Endothelial cell of umbilical vein (primary cell): ENCODE measurements around the gene B2M. TPM values are rescaled to one million over a fixed set of nuclear protein-coding genes. Genes with fewer than 3 reads are reported as not detected.
"Not testable (repeated sequence)": the region's sequence is repeated elsewhere in the genome, so short reads cannot be mapped to it uniquely, and the experiment has no call there.

Experiments
- BruUV-seq: library from RNA; stranded (reverse); fragments of 400-500 nt; replicated peaks from 2 replicates; lab custom pipeline; 2021; lab: Mats Ljungman, UMichigan
- CTCF ChIA-PET: fragments of 300-600, 350-600 bp; sonication (Branson Sonifier 250); formaldehyde crosslinking; loops from one replicate; lab custom pipeline; 2021; ENCODE audit warnings: antibody characterized with exemption, inconsistent platforms; lab: Charles Lee
- POLR2A ChIA-PET: fragments of 300-600, 350-600 bp; sonication (Branson Sonifier 250); formaldehyde crosslinking; loops from one replicate; lab custom pipeline; 2021; ENCODE audit warnings: antibody characterized with exemption, inconsistent platforms; lab: Charles Lee
- DNase-seq: peaks from one replicate; pipeline ENCODE4 v3.0.0-alpha.2; 2011; ENCODE audit warnings: low read depth, low spot score
- FAIRE-seq: peaks from 2 replicates; lab custom pipeline; 2011; peaks lifted over from hg19 to GRCh38; lab: Jason Lieb, UNC
- H2AFZ ChIP-seq: 2 replicates; pipeline ENCODE4 v1.6.0; 2012; ENCODE audit warnings: low read depth, low read length, control low read depth, inconsistent platforms
- H3K27ac ChIP-seq: 2 replicates; pipeline ENCODE4 v1.5.1; 2011; ENCODE audit warnings: low read depth, mild to moderate bottlenecking, control low read depth, low read length, moderate library complexity; ENCODE audit not compliant: insufficient read depth
- H3K27me3 ChIP-seq, 2 experiments: 2 replicates each; pipeline versions ENCODE4 v1.6.0 to v1.6.1; 2011; ENCODE audit warnings: low read length in 2 of 2, mixed read lengths in 1 of 2; ENCODE audit not compliant: control insufficient read depth in 2 of 2, insufficient read depth in 2 of 2
- H3K36me3 ChIP-seq, 2 experiments: 2 replicates in 1 of 2; 3 replicates in 1 of 2; pipeline ENCODE4 v1.5.1; 2011; ENCODE audit warnings: low read length in 2 of 2, mild to moderate bottlenecking in 1 of 2, moderate library complexity in 1 of 2; ENCODE audit not compliant: control insufficient read depth in 2 of 2, insufficient read depth in 2 of 2; ENCODE audit errors: extremely low read depth in 1 of 2
- H3K4me1 ChIP-seq: 3 replicates; pipeline ENCODE4 v1.5.1; 2011; ENCODE audit warnings: mild to moderate bottlenecking, low read length; ENCODE audit not compliant: control insufficient read depth, insufficient read depth; ENCODE audit errors: extremely low read depth
- H3K4me2 ChIP-seq: 2 replicates; pipeline ENCODE4 v1.6.1; 2011; ENCODE audit warnings: low read length, control low read depth, mixed read lengths; ENCODE audit not compliant: insufficient read depth
- H3K4me3 ChIP-seq, 3 experiments: fragments of 200-600 bp in 1 of 3; sonication (generic), shearing (Covaris generic) in 1 of 3; replicated peaks in 1 of 3; 2 replicates each; pipeline ENCODE4 v1.5.1; 2011 to 2016; ENCODE audit warnings: control low read depth in 3 of 3, low read length in 3 of 3, mild to moderate bottlenecking in 2 of 3, inconsistent platforms in 1 of 3, low read depth in 1 of 3, moderate library complexity in 1 of 3; ENCODE audit not compliant: insufficient read depth in 1 of 3
- H3K79me2 ChIP-seq: 2 replicates; pipeline ENCODE4 v1.6.0; 2012; ENCODE audit warnings: low read length, inconsistent platforms; ENCODE audit not compliant: control insufficient read depth, insufficient read depth
- H3K9ac ChIP-seq: replicated peaks from 2 replicates; pipeline ENCODE3; 2011; ENCODE audit warnings: low read length, control low read depth; ENCODE audit not compliant: insufficient read depth; ENCODE audit errors: extremely low read depth
- H3K9me1 ChIP-seq: replicated peaks from 3 replicates; pipeline ENCODE4 v1.6.0; 2011; ENCODE audit warnings: mild to moderate bottlenecking, low read length; ENCODE audit not compliant: control insufficient read depth, insufficient read depth; ENCODE audit errors: extremely low read depth
- H3K9me3 ChIP-seq: replicated peaks from 2 replicates; pipeline ENCODE4 v1.5.1; 2012; ENCODE audit warnings: low read length, inconsistent platforms; ENCODE audit not compliant: control insufficient read depth, insufficient read depth
- H4K20me1 ChIP-seq: replicated peaks from 2 replicates; pipeline ENCODE3; 2011; ENCODE audit warnings: mild to moderate bottlenecking, low read length; ENCODE audit not compliant: control insufficient read depth, insufficient read depth; ENCODE audit errors: extremely low read depth
- EZH2 ChIP-seq: IDR thresholded peaks from 2 replicates; pipeline ENCODE4 v1.6.1; 2012; ENCODE audit warnings: borderline replicate concordance, low read depth, mild to moderate bottlenecking, moderate library complexity, low read length, inconsistent platforms; ENCODE audit not compliant: severe bottlenecking
- FOS ChIP-seq: IDR thresholded peaks from 2 replicates; pipeline ENCODE4 v1.6.1; 2011; ENCODE audit warnings: mild to moderate bottlenecking, low read length, moderate library complexity, borderline replicate concordance; ENCODE audit not compliant: insufficient read depth
- GATA2 ChIP-seq: IDR thresholded peaks from 2 replicates; pipeline ENCODE4 v1.7.0; 2011; ENCODE audit warnings: low read depth, mild to moderate bottlenecking, moderate library complexity, mixed read lengths, low read length; ENCODE audit not compliant: insufficient read length, insufficient read depth
- JUN ChIP-seq: IDR thresholded peaks from 2 replicates; pipeline ENCODE4 v1.6.1; 2011; ENCODE audit warnings: borderline replicate concordance, low read depth; ENCODE audit not compliant: insufficient read length, insufficient read depth
- MYC ChIP-seq: IDR thresholded peaks from one replicate; pipeline ENCODE4 v1.6.1; 2011; ENCODE audit warnings: mild to moderate bottlenecking, low read depth, low read length
- POLR2A ChIP-seq: IDR thresholded peaks from 2 replicates; pipeline ENCODE4 v1.6.1; 2012; ENCODE audit warnings: low read depth, mild to moderate bottlenecking, control low read depth, low read length
- POLR2AphosphoS5 ChIP-seq: IDR thresholded peaks from 2 replicates; pipeline ENCODE4 v1.6.1; 2012; ENCODE audit warnings: low read depth, mild to moderate bottlenecking, control low read depth, low read length, moderate library complexity; ENCODE audit not compliant: insufficient read depth
- dilution Hi-C: fragments of 300-500 bp; cut with MboI; formaldehyde crosslinking; loops from one replicate; pipeline ENCODE4 v1.15.0; 2019; ENCODE audit warnings: low sequenced_read_pairs; ENCODE audit not compliant: extremely low pct_ligation_motif_present
- intact Hi-C: fragments of 100-400 bp; cut with micrococcal nuclease; formaldehyde crosslinking; loops from one replicate; pipeline ENCODE4 v1.10.0; 2022
- polyA plus RNA-seq, 4 experiments: library from polyadenylated mRNA; depleted of rRNA in 3 of 4; stranded (reverse) in 3 of 4; unstranded in 1 of 4; fragments of >200 nt; gene quantifications; 2 replicates each; pipeline versions ENCODE4 v1.2.1 to v1.2.3, GENCODE V29; 2011 to 2012; ENCODE audit warnings: missing spikeins in 1 of 4
- total RNA-seq: library from RNA; stranded (reverse); gene quantifications from 2 replicates; pipeline ENCODE4 v1.2.3, GENCODE V29; 2021
- TF ChIP-seq, protein P1 (sequence below): IDR thresholded peaks from 2 replicates; pipeline ENCODE4 v1.6.1; 2011; ENCODE audit not compliant: insufficient read depth, insufficient read length
- TF ChIP-seq, protein P2 (sequence below), 2 donors: IDR thresholded peaks; 1 replicate in 1 of 2; 2 replicates in 1 of 2; pipeline ENCODE4 v1.5.1; 2011; ENCODE audit warnings: low read length in 2 of 2, mild to moderate bottlenecking in 2 of 2, moderate library complexity in 2 of 2, control low read depth in 1 of 2, inconsistent platforms in 1 of 2, low read depth in 1 of 2; ENCODE audit not compliant: insufficient read depth in 1 of 2; ENCODE audit errors: extremely low read depth in 1 of 2

The B2M gene
- total and polyA plus RNA-seq, 2 donors (not counting 3 experiments of a cell fraction or from before 2014, with no cell fraction given) = 985 to 5,206 TPM

DNA sequence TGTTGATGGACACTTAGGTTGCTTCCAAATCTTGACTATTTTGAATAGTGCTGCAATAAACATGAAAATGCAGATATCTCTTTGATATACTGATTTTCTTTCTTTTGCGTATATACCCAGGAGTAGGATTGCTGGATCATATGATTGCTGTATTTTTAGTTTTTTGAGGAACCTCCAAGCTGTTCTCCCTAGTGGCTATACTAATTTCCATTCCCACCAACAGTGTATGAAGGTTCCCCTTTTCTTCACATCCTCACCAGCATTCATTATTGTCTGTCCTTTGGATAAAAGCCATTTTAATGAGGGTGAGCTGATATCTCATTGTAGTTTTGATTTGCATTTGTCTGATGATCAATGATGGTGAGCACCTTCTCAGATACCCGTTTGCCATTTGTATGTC, 12.7 kb upstream of the B2M start:
- no peak overlapping the region for H3K9ac ChIP-seq
- no peak overlapping the region for H2AFZ ChIP-seq
- DNase-seq = no peak
- H3K36me3 ChIP-seq = no peaks in the 10 kb centered on the region
- H3K9me3 ChIP-seq = no peaks in the 10 kb centered on the region
- H3K4me1 ChIP-seq = no peaks in the 10 kb centered on the region
- no peak overlapping the region for H3K4me3 ChIP-seq
- intact Hi-C loops (no loop called here), dilution Hi-C loops (no loop called here)
- peaks cover 13 to 38% of the 10 kb centered on the region in 2 experiments for H3K27me3 ChIP-seq
- no peaks in the 10 kb centered on the region for H3K79me2 ChIP-seq
- POLR2A ChIA-PET = no interaction called here
- no peak overlapping the region for H3K27ac ChIP-seq
- no peaks in the 10 kb centered on the region for H4K20me1 ChIP-seq
- no peak for FAIRE-seq
- CTCF ChIA-PET = interaction anchor here (0.8 kb wide), 1 partner anchor 17 kb away, joined by 3 read pairs; no protein-coding TSS in a partner anchor
- no peak for TF ChIP-seq GATA2
- no peak for TF ChIP-seq FOS
- TF ChIP-seq, protein P1, sequence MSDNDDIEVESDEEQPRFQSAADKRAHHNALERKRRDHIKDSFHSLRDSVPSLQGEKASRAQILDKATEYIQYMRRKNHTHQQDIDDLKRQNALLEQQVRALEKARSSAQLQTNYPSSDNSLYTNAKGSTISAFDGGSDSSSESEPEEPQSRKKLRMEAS = no peak
- TF ChIP-seq POLR2AphosphoS5 = no peak
- TF ChIP-seq, protein P2, sequence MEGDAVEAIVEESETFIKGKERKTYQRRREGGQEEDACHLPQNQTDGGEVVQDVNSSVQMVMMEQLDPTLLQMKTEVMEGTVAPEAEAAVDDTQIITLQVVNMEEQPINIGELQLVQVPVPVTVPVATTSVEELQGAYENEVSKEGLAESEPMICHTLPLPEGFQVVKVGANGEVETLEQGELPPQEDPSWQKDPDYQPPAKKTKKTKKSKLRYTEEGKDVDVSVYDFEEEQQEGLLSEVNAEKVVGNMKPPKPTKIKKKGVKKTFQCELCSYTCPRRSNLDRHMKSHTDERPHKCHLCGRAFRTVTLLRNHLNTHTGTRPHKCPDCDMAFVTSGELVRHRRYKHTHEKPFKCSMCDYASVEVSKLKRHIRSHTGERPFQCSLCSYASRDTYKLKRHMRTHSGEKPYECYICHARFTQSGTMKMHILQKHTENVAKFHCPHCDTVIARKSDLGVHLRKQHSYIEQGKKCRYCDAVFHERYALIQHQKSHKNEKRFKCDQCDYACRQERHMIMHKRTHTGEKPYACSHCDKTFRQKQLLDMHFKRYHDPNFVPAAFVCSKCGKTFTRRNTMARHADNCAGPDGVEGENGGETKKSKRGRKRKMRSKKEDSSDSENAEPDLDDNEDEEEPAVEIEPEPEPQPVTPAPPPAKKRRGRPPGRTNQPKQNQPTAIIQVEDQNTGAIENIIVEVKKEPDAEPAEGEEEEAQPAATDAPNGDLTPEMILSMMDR (IDR thresholded peaks at IDR 0.05; ENCODE audit: extremely low read depth in 1 of 2, insufficient read depth in 1 of 2, low read depth in 1 of 2, low read length in 2 of 2) = no peak
- no peak for TF ChIP-seq EZH2
- no peak for TF ChIP-seq POLR2A
- TF ChIP-seq JUN = no peak
- no peak for TF ChIP-seq MYC
- no TSS peak for BruUV-seq
- no peaks in the 10 kb centered on the region for H3K9me1 ChIP-seq
- no peak overlapping the region for H3K4me2 ChIP-seq

DNA sequence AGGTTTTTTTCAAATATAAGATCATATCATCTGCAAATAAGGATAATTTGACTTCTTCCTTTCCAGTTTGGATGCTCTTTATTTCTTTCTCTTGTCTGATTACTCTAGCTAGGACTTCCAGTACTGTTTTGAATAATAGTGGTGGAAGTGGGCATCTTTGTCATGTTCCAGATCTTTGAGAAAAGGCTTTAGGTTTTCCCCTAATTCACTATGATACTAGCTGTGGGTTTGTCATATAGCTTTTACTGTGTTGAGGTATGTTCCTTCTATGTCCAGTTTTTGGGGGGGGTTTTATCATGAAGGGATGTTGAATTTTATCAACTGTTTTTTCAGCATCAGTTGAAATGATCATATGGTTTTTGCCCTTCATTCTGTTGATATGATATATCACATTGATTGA, 10.6 kb upstream of the B2M start:
- H3K9me3 ChIP-seq, H3K79me2 ChIP-seq, H3K4me2 ChIP-seq, CTCF ChIA-PET, FAIRE-seq, DNase-seq, H3K36me3 ChIP-seq, H3K9ac ChIP-seq, H4K20me1 ChIP-seq, H2AFZ ChIP-seq, H3K4me3 ChIP-seq, dilution Hi-C loops, H3K4me1 ChIP-seq, intact Hi-C loops, H3K9me1 ChIP-seq, POLR2A ChIA-PET, H3K27ac ChIP-seq, BruUV-seq: not testable (repeated sequence)
- H3K27me3 ChIP-seq = peaks cover 12 to 36% of the 10 kb centered on the region in 2 experiments
